AG09319 (cell line): ENCODE results near the gene NUDCD2.

ENCODE experiments used
- DNase-seq: peaks from one replicate; pipeline ENCODE4 v3.0.0-alpha.2; 2010; ENCODE audit warnings: low read depth; ENCODE audit errors: extremely low read depth
- TF ChIP-seq, protein P1 (sequence below): IDR thresholded peaks from 2 replicates; pipeline ENCODE4 v1.5.1; 2011; ENCODE audit warnings: low read depth, mild to moderate bottlenecking, inconsistent platforms, low read length, moderate library complexity

The NUDCD2 gene

DNA sequence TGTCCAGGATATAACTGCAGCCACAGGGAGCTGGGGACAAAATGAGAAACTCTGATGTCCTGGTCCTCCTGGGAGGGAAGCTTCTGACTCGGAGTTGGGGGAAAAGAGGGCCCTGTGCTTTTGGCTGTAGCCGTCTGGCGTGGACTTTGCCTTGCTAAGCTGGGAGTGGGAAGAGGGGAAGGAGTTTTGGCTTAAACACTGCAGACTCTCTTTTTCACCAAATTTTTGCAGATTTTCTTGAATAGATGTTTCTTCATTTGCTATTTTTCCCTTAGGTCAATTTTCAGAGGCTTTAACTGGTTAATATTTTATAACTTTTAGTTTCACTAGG lies 29.8 kb upstream of the NUDCD2 start:
- TF ChIP-seq, protein P1, sequence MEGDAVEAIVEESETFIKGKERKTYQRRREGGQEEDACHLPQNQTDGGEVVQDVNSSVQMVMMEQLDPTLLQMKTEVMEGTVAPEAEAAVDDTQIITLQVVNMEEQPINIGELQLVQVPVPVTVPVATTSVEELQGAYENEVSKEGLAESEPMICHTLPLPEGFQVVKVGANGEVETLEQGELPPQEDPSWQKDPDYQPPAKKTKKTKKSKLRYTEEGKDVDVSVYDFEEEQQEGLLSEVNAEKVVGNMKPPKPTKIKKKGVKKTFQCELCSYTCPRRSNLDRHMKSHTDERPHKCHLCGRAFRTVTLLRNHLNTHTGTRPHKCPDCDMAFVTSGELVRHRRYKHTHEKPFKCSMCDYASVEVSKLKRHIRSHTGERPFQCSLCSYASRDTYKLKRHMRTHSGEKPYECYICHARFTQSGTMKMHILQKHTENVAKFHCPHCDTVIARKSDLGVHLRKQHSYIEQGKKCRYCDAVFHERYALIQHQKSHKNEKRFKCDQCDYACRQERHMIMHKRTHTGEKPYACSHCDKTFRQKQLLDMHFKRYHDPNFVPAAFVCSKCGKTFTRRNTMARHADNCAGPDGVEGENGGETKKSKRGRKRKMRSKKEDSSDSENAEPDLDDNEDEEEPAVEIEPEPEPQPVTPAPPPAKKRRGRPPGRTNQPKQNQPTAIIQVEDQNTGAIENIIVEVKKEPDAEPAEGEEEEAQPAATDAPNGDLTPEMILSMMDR, result no peak
- DNase-seq, result no peak

DNA sequence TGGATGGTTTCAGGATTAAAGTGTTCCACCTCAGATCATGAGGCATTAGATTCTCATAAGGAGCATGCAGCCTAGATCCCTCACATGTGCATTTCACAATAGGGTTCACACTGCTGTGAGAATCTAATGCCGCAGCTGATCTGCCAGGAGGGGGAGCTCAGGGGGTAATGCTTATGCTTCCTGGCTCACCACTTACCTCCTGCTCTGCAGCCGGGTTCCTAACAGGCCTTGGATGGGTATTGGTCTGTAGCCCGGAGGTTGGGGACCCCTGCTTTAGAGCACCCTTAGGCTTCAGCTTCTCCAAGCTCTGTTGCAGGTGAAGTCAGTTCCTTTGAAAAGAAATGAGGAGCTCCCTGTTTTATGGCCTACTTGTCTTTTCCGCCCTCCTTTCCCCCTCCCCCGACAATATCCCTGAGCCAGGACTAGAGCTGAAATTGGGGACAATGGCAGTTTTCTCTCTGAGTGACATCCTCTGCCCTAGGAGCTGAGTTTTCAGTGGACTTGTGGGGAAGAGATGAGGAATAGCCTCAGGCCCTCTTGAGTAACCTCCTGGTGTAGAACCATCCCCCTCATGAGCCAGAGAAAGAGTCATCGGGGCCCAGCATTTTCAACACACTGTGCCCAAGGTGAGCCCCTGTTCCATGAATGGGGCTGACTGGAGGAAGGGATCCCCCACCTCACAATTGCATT lies 29.3 kb upstream of the NUDCD2 start:
- DNase-seq, result no peak
- TF ChIP-seq, protein P1, result peak; percentile 24

DNA sequence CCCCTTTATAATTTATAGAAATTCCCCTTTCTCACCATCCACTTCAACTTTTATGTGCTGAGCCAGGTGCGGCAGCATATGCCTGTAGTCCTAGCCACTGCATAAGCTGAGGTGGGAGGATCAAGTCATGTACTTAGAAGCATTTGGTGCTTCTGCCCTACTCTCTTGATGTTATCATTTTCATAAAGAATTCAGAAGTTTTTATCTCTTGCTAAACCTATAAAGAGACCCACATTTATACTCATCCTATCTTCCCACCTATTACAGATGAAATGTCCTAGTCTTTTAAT lies 19.0 kb upstream of the NUDCD2 start:
- TF ChIP-seq, protein P1, result no peak
- DNase-seq, result no peak

DNA sequence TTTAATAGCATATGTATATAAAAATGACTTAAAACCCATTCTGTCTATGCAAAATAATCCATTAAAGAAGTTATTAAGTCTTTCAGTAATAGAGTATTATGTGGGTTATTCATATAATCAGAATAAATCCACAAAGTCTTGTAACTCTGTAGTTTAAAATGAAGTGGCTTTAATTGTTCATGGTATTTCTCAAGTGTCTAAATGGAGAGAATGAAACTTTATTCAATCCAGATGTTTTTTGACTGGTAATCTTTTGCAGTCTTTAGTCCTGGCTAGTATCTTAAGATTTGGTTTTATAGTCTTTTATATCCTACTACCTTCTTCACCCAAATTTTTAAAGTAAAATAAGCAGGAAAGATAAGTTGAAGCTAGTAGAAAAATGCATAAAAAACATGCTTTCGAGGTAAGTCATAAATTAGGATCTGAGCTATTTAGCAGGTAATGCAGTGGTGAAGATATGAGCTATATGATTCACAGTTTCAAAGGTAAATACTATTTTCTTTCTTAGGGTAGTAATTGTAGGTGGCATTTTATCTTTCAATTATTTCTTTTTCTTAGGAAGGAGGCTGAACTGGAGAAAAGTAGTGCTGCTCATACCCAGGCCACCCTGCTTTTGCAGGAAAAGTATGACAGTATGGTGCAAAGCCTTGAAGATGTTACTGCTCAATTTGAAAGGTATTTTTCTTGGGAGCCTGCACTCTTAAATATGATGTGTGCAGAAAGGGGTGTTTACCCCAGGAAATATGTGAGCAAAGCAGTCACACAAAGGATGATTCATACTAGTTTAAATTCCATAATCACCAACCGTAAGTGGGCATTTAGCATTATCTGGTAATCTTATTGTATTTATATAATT lies 18.5 kb upstream of the NUDCD2 start:
- no peak for DNase-seq
- TF ChIP-seq, protein P1, result no peak

DNA sequence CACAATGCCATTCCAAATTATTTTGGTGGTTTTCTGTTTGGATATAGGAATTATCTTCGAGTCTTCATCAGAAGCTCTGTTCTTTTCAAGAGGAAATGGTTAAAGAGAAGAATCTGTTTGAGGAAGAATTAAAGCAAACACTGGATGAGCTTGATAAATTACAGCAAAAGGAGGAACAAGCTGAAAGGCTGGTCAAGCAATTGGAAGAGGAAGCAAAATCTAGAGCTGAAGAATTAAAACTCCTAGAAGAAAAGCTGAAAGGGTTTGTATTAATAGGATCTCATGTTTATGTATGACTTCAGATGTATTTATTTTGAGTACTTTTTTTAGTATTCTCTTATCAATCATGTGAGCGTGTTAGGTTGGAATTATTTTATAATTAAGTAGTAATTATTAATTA lies 15.5 kb upstream of the NUDCD2 start:
- DNase-seq, result no peak
- TF ChIP-seq, protein P1, result no peak

DNA sequence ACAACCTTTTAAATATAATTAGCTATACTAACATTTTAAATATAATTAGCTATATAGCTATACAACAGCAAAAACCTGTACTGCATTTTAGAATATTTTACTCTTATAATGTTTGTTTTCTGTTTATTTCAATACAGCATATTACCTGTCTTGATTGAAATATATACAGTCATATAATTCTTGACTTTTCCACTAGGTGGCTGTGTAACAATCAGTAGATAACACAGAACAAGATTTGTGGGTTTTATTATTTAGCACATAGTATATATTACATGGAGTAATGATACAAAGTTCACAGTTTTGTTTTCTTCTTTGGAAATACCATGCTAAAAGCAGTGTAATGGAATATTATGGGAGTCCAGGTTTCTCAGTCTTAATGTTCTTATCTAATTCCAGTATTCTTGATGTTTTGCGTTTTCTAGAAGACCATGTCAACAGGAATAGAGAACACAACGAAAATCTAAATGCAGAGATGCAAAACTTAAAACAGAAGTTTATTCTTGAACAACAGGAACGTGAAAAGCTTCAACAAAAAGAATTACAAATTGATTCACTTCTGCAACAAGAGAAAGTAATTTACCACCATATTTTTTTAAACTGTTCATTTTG lies 13.8 kb upstream of the NUDCD2 start:
- no peak for DNase-seq
- TF ChIP-seq, protein P1, result no peak

DNA sequence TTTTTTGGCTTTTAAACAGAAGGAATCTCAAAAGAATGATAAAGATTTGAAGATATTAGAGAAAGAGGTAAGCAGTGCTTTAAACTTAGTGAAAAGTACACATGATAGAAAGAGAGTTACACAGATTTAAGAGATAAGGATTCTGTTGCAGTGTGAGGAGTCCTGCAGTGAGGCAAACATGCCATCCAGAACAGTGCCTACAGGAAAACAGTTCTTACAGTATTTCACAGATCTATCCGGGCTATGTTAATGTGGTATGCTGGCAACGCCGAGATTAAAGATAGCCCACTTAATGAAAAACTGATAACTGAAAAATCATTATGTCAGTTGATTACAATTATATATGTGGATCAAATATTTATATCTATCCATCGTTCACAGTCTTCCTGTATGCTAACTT lies 7.8 kb upstream of the NUDCD2 start:
- DNase-seq, result no peak
- TF ChIP-seq, protein P1, result no peak
